Hematopoietic multipotent progenitor cell (in vitro differentiated cells): Measurements from ENCODE around the gene LPP. TPM values are rescaled to one million over a fixed set of nuclear protein-coding genes. Genes with fewer than 3 reads are reported as not detected.

Source experiments
- DNase-seq, 3 donors: peaks; one replicate each; pipeline ENCODE4 v3.0.0-alpha.2; 2011 to 2015; ENCODE audit warnings: low read depth in 2 of 3, low spot score in 2 of 3
- total RNA-seq: library from RNA; depleted of rRNA; stranded (reverse); fragments of >200 nt; gene quantifications from one replicate; pipeline ENCODE4 v1.2.3, GENCODE V29; 2012

The LPP gene
- total RNA-seq, 1 donor: 11.6 TPM

DNA sequence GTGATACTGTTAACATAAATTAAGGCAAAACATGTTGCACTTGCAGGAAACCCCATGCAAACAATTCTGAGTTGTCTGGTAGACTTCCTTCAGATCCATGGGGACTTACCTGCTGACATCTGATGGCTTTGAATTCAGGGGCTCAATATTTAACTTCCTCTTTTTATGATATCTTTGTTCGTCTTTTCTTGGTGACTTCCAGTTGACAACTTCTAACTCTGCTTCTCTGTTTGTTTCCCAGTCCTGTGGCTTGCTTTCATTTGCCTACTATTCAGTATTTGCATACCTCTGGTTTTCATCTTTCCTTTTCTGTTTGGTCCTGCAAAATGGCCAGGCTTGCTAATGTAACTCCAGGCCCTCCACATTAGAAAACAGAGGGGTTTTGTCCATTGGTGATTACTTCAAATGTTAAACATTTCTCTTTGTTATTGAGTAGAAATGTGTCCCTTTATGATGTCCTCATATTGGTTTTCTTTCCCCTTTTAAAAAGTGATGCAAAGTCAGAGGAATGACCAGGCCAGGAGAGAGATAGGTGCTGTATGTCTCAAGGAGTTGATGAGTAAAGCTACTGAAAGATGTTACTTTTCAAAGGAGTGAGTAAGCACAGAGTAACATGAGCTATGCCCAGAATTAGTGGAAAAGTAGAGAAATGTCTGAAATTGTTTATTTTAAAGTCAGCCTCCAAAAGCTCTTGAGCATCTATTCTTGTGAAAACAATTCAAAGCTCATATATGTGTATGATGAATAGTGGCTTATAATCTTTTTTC is 335.9 kb downstream of the LPP start:
- peak in 2 of 3 donors; percentile 4 to 42 for DNase-seq

DNA sequence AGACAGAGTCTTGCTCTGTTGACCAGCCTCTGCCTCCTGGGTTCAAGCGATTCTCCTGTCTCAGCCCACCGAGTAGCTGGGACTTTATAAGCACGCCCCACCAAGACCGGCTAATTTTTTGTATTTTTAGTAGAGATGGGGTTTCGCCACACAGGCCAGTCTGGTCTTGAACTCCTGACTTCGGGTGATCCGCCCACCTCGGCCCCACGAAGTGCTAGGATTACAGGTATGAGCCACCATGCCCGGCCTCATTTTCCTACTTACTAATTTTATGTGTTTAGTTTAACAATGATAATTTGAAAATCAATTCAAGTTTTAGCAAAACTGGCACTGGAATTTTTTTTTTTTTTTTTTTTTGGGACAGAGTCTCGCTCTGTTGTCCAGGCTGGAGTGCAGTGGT is 336.5 kb downstream of the LPP start:
- no peak for DNase-seq

DNA sequence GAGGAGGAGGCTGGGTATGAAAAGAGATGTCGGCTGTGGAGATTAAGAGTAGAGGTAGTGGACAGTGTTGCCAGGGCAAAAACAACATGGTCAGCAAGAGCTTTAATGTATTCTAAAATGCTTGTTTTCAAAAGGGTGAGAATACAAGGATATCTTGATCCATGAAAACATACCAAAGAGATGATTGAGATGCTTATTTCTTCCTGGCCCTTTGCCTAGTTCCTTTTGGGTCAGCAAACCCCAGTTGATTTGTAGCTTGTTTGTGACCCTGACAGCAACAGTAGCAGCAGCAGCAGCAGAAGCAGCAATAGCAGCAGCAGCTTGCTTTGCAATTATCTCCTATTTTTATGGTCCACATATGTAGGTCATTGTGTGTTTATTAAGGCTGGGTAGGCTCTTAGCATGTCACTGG is 337.3 kb downstream of the LPP start:
- no peak for DNase-seq

GRCh38 chr3:188496390-188496789 is 342.4 kb downstream of the LPP start:
- no peak for DNase-seq

- no peak for DNase-seq
Observed at GRCh38 chr3:188497021-188497420, 343.1 kb downstream of the LPP start.

DNA sequence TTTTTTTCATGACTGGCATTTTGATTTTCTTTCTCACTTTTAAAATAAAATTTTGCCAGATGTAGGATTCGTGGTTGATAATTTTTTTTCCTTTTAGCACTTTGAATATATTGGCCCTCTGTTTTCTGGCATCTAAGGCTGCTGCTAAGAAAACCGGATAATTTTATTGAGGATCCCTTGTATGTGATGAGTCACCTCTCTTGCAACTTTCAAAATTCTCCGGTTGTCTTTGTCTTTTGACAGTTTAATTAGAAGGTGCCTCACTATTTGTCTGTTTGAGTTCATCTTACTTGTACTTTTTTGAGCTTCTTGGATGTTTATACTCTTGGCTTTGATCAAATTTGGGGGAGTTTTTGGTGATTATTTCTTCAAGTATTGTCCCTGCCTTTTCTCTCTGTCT is 349.7 kb downstream of the LPP start:
- DNase-seq: no peak

DNA sequence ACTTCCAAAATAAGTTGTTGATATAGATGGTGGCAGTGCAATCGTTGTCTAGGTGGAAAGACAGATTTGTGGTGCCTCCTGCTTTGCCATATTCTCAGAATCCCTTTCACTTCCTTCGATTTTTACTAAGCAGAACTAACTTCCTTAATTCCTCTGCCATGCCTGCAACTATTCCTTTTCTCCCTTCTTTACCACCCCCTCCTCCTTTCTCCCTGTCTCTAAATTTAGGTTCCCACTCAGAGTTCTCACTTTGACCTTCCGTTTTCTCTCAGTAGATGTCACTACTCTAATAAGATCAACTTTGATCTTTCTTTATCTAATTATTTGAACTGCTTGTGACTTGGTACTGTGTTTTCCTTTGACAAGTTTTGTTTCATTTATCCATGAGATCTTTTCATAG is 351.2 kb downstream of the LPP start:
- DNase-seq: no peak

DNA sequence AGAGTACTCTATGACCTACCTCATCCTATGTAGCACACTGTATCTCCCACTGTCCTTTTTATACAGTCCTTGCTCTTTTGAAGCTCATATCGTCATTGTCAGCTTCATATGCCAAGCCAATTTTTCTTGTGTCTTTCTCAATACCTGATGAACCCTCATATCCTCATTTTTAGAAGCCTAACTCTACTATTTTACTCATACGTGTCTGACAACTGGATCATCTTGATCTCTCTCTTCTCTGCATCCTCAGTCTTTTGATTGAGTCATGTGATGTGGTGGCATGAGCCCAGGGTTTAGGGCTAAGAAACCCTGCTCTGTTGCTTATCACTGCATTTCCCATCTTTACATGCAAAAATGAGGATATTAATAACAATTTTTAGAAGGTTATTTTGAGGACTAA is 352.0 kb downstream of the LPP start:
- DNase-seq: no peak

DNA sequence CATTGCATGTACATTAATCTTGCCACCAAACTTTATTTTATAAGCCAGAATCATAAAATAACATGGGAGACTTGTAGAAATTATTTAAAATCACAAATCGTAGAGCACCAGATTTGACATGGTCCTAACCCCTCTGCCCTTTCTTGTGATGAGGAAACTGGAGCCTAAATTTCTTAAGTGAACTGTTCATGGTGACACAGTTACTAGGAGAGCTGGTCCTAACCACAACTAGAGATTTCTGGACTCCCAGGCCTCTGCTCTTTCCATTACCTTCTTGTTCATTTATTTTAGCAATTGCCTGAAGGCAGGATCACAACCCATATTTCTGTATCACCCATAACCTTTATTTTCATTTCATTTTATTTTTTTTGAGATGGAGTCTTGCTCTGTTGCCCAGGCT is 352.5 kb downstream of the LPP start:
- no peak for DNase-seq

- peak in 2 of 3 donors; percentile 14 to 24 for DNase-seq
Observed at GRCh38 chr3:188507244-188507720, 353.3 kb downstream of the LPP start.

GRCh38 chr3:188508454-188508853 is 354.5 kb downstream of the LPP start:
- DNase-seq: no peak

- DNase-seq: no peak
Observed at GRCh38 chr3:188509316-188509715, 355.4 kb downstream of the LPP start.

DNA sequence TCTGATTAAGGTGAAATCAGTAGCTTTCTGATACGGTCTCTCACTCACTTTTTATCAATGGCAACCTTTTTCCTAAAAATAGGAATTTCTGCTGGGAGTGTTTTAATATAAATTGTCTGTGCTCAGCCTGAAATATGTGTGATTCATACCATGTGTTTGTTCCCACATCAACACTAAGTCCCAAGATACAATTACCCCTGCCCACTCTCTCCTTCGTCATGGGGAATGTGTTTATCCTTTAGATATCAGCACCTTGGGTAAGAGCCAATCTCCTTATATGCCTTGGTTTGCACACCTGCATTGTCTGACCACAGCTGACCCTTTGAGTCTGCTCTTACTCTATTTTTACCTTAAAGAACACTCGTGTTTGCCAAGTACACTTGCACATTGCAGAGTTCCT is 356.4 kb downstream of the LPP start:
- no peak for DNase-seq

DNA sequence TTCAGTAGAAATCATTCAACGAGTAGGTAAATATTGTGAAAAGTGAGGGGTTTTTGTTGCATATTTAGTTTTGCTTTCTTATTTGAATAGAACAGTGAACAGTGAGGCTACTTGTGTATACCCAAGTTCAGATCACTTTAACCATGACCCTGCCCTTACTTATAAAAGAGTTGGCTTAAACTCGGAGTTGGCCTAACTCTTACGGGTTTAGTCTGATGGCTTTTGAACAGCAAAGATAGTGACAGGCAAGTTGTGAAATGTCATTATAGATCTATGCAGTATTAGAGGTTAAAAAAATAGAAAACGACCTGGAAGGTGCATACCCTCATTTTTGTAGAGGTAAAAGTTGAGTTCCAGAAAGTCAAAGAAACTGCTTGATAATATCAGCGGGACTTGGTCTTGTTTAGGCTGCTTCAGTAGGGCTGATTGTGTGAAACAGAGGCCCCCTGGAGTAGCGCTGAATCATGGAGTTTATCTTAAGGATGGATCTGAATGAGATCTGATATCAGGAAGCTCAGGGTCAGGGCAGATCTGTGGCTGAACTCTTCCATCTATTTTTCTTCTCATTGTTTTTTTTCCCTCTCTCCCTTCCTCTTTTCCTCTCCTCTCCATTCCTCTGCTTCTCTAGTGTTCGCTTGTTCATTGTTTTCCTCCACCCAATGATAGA is 359.8 kb downstream of the LPP start:
- no peak for DNase-seq

DNA sequence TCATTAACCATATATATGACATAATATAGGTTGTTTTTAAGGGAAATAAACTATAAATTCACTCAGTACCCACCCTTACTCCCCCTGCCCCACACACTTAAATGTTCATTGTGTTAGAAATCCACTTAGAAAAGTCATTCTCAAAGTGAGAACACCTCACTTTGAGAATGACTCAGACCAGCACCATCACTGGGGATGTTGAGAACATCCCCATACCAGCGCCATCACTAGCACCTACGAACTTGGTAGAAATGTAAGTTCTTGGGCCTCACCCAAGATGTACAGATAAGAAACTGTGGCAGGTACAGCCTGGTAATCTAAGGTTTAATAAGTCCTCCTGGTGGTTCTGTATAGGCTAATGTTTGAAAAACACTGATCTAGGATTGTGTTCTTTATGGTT is 362.6 kb downstream of the LPP start:
- no peak for DNase-seq

DNA sequence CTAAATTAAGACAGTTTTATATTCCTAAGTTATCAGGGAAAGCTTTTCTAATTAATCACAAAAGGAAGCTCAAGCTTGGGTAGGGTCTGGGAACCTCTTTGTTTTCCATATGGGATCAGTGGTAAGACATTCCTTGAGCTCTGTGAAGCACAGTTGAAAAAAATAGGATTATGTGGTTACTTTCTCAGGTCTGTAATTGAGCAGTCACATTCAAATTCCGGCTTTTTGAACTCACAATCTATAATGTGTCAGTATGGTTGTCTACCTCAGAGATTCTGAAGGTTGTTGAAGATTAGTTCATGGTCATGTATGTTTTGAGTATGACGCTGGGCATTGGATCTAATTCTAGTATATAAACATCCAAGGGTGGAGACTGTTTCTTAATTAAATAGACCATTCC is 364.5 kb downstream of the LPP start:
- DNase-seq: no peak

- no peak for DNase-seq
Observed at GRCh38 chr3:188518835-188519452, 365.0 kb downstream of the LPP start.

GRCh38 chr3:188520466-188520865 is 366.5 kb downstream of the LPP start:
- DNase-seq: no peak

GRCh38 chr3:188522115-188522514 is 368.2 kb downstream of the LPP start:
- DNase-seq: no peak

- DNase-seq: no peak
Observed at GRCh38 chr3:188523291-188523690, 369.3 kb downstream of the LPP start.

DNA sequence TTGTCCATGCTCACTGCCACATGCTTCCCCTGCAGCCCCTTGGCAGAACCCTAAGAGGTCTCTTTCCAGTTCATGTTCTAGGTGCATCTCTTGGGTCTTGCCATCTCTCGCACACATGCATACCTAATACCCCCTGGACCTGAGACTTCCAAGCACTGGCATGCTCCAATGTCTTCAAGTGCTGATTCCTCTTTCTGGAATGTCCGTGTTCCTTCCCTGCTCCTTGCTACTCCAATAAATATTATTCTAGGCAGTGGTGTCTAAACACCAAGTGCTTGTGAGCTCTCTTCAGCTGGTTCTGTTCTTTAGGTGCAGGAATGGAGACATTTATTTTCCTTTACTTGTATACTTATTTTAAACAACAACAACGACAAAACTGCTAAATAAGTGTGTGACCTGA is 370.1 kb downstream of the LPP start:
- no peak for DNase-seq

- DNase-seq: peak in 1 of 3 donors; percentile 3
Observed at GRCh38 chr3:188526057-188526456, 372.1 kb downstream of the LPP start.
